ENCODE data around the gene DRD1. TPM values are rescaled to one million over a fixed set of nuclear protein-coding genes. Genes with fewer than 3 reads are reported as not detected.
"Not testable (repeated sequence)": the region's sequence is repeated elsewhere in the genome, so short reads cannot be mapped to it uniquely, and the experiment has no call there.

DRD1 gene
- total RNA-seq, 1 donor from 2014 or later: 0.62 TPM

DNA sequence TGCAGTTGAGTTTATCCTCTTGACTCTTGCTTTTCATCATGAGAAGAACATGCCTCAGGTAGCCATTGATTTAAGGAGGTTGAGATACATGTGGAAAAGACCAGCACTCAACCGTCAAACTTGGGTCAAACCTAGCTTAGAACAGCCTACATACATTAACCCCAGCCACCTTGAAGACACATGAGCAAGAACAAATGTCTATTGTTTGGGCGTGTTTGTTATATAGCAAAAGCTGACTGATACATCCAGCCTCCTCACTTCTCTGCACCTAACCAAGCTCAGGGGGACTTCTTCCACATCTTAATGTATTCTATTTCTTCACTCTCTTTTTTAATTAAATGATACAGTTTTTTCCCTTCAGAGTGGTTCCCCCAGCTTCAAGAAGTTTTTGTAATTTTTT lies 28.7 kb downstream of the DRD1 start:
- no peaks in the 10 kb centered on the region for H3K36me3 ChIP-seq
- DNase-seq (no peak), ATAC-seq (no peak)
- intact Hi-C loops (cut with DNase I): no loop called here
- H3K4me3 ChIP-seq: no peak overlapping the region
- H3K9me3 ChIP-seq: no peaks in the 10 kb centered on the region
- no peak overlapping the region for H3K27ac ChIP-seq
- no peaks in the 10 kb centered on the region for H3K4me1 ChIP-seq
- no peaks in the 10 kb centered on the region for H3K27me3 ChIP-seq (ENCODE audit: low read depth)
- TF ChIP-seq, protein P1, sequence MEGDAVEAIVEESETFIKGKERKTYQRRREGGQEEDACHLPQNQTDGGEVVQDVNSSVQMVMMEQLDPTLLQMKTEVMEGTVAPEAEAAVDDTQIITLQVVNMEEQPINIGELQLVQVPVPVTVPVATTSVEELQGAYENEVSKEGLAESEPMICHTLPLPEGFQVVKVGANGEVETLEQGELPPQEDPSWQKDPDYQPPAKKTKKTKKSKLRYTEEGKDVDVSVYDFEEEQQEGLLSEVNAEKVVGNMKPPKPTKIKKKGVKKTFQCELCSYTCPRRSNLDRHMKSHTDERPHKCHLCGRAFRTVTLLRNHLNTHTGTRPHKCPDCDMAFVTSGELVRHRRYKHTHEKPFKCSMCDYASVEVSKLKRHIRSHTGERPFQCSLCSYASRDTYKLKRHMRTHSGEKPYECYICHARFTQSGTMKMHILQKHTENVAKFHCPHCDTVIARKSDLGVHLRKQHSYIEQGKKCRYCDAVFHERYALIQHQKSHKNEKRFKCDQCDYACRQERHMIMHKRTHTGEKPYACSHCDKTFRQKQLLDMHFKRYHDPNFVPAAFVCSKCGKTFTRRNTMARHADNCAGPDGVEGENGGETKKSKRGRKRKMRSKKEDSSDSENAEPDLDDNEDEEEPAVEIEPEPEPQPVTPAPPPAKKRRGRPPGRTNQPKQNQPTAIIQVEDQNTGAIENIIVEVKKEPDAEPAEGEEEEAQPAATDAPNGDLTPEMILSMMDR (IDR thresholded peaks at IDR 0.05): no peak

DNA sequence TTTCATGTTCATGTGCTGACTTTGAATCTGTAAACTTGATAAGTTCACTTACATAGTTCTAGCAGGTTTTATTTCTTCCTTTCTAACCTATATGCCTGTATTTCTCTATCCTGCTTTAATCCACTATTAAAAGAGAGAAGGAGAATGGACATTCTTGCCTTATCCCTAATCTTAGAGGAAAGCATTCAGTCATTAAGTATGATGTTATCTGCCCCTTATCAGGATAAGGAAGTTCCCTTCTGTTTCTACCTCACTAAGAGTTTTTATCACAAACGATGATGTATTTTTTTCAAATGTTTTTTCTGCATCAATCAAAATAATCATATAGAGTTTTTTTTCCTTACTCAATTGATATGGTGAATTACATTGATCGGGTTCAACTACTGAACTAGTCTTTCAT lies 33.1 kb downstream of the DRD1 start:
- Histone ChIP-seq H3K9me3 (no peaks in the 10 kb centered on the region), H3K4me3 (no peak overlapping the region), H3K4me1 (no peaks in the 10 kb centered on the region), H3K27ac (no peak overlapping the region), H3K36me3 (no peaks in the 10 kb centered on the region), H3K27me3 (ENCODE audit: low read depth) (no peaks in the 10 kb centered on the region)
- intact Hi-C loops (cut with DNase I): no loop called here
- DNase-seq (no peak), ATAC-seq (no peak)
- TF ChIP-seq, protein P1 (IDR thresholded peaks at IDR 0.05): no peak

DNA sequence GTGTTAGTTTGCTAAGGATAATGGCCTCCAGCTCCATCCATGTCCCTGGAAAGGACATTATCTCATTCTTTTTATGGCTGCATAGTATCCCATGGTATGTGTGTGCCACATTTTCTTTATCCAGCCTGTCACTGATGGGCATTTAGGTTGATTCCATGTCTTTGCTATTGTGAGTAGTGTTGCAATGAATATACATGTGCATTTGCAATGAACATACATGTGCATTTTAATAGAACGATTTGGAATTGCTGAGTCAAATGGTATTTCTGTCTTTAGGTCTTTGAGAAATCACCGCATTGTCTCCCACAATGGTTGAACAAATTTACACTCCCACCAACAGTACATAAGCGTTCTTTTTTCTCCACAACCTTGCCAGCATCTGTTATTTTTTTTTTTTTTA lies 37.7 kb downstream of the DRD1 start:
- Histone ChIP-seq H3K27ac (no peak overlapping the region), H3K36me3 (no peaks in the 10 kb centered on the region), H3K4me3 (no peak overlapping the region), H3K27me3 (ENCODE audit: low read depth) (no peaks in the 10 kb centered on the region), H3K4me1 (no peaks in the 10 kb centered on the region), H3K9me3 (no peaks in the 10 kb centered on the region)
- DNase-seq: no peak
- no peak for ATAC-seq
- intact Hi-C loops (cut with DNase I): no loop called here
- TF ChIP-seq, protein P1 (IDR thresholded peaks at IDR 0.05): no peak

DNA sequence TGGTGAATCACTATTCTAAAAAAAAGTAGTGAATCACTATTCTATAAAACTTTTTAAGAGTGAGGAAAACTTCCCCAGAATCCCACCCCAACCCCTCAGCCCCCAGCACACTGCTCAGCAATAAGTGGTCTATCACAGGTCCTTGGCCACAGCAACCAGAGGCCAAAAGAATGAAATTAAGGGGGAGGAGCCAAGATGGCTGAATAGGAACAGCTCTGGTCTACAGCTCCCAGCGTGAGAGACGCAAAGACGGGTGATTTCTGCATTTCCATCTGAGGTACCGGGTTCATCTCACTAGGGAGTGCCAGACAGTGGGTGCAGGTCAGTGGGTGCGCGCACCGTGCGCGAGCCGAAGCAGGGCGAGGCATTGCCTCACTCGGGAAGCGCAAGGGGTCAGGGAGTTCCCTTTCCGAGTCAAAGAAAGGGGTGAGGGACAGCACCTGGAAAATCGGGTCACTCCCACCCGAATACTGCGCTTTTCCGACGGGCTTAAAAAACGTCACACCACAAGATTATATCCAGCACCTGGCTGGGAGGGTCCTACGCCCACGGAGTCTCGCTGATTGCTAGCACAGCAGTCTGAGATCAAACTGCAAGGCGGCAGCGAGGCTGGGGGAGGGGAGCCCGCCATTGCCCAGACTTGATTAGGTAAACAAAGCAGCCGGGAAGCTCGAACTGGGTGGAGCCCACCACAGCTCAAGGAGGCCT lies 46.2 kb downstream of the DRD1 start:
- H3K36me3 ChIP-seq; DNase-seq; H3K27ac ChIP-seq; H3K4me3 ChIP-seq; ATAC-seq; H3K27me3 ChIP-seq (ENCODE audit: low read depth); H3K4me1 ChIP-seq; intact Hi-C loops (cut with DNase I); H3K9me3 ChIP-seq: not testable (repeated sequence)

DNA sequence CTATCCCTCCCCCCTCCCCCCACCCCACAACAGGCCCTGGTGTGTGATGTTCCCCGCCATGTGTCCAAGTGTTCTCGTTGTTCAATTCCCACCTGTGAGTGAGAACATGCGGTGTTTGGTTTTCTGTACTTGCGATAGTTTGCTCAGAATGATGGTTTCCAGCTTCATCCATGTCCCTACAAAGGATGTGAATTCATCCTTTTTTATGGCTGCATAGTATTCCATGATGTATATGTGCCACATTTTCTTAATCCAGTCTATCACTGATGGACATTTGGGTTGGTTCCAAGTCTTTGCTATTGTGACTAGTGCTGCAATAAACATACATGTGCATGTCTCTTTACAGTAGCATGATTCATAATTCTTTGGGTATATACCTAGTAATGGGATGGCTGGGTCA lies 48.6 kb downstream of the DRD1 start:
- H3K9me3 ChIP-seq; H3K36me3 ChIP-seq; DNase-seq; H3K4me1 ChIP-seq; intact Hi-C loops (cut with DNase I); H3K27me3 ChIP-seq (ENCODE audit: low read depth); H3K27ac ChIP-seq; H3K4me3 ChIP-seq; ATAC-seq: not testable (repeated sequence)

DNA sequence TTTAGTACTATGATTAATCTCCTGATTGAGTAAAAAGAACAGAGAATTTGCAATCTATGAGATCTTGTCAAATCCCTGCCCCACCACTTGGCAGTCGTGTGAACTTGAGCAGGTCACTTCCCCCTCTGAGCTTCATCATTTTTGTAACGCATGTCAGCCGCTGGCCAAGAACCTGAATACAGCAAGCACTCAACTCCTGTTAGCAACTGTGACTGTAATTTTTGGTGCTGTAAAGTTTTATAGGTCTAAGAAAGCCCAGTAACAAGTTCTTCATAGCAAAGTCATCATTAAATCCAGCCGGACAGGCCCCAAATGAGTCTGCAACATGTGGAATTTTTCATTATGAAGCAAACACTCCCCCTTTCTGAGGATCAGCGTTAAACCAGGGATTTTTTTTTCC lies 49.4 kb downstream of the DRD1 start:
- no peaks in the 10 kb centered on the region for H3K36me3 ChIP-seq
- no peaks in the 10 kb centered on the region for H3K27me3 ChIP-seq (ENCODE audit: low read depth)
- TF ChIP-seq, protein P1 (IDR thresholded peaks at IDR 0.05): no peak
- ATAC-seq (no peak), DNase-seq (no peak)
- H3K27ac ChIP-seq: no peak overlapping the region
- H3K9me3 ChIP-seq: no peaks in the 10 kb centered on the region
- intact Hi-C loops (cut with DNase I): no loop called here
- no peaks in the 10 kb centered on the region for H3K4me1 ChIP-seq
- H3K4me3 ChIP-seq: no peak overlapping the region

Measured in lower lobe of right lung (tissue), 2 donors.